Liver (tissue), 3 donors: ENCODE data around the gene PSD4.

Experiments used
- CTCF ChIP-seq: fragments of 150-350 bp; IDR thresholded peaks from 2 replicates; pipeline ENCODE4 v1.5.1; 2017; ENCODE audit warnings: improper control_type of control experiment, low read depth, low read length; ENCODE audit not compliant: missing input control
- EGR1 ChIP-seq, 2 donors: IDR thresholded peaks; 2 replicates each; pipeline ENCODE4 v1.6.1; 2016 to 2018; ENCODE audit warnings: antibody characterized with exemption in 2 of 2, low read depth in 2 of 2
- HNF4A ChIP-seq, 2 donors: conservative IDR thresholded peaks; 2 replicates each; pipeline ENCODE4 v1.6.1; 2016; ENCODE audit warnings: antibody characterized with exemption in 2 of 2, mild to moderate bottlenecking in 2 of 2
- HNF4G ChIP-seq: IDR thresholded peaks from 2 replicates; pipeline ENCODE4 v1.6.1; 2016; ENCODE audit warnings: antibody characterized with exemption
- JUND ChIP-seq, 2 donors: IDR thresholded peaks; 2 replicates each; pipeline ENCODE4 v1.6.1; 2016; ENCODE audit warnings: antibody characterized with exemption in 2 of 2
- RAD21 ChIP-seq, 2 donors: IDR thresholded peaks; 2 replicates each; pipeline ENCODE4 v1.6.1; 2016; ENCODE audit warnings: antibody characterized with exemption in 2 of 2, mild to moderate bottlenecking in 2 of 2
- REST ChIP-seq: IDR thresholded peaks from 2 replicates; pipeline ENCODE4 v1.6.1; 2016; ENCODE audit warnings: antibody characterized with exemption, mild to moderate bottlenecking
- SP1 ChIP-seq: IDR thresholded peaks from 2 replicates; pipeline ENCODE4 v1.6.1; 2018; ENCODE audit warnings: antibody characterized with exemption, mild to moderate bottlenecking
- TAF1 ChIP-seq: conservative IDR thresholded peaks from 2 replicates; pipeline ENCODE4 v1.6.1; 2016; ENCODE audit warnings: antibody characterized with exemption, mild to moderate bottlenecking
- TF ChIP-seq, protein P1 (sequence below): IDR thresholded peaks from 2 replicates; pipeline ENCODE4 v1.6.1; 2016; ENCODE audit warnings: antibody characterized with exemption
- donor health status: healthy.
- donor health status: healthy.

DNA sequence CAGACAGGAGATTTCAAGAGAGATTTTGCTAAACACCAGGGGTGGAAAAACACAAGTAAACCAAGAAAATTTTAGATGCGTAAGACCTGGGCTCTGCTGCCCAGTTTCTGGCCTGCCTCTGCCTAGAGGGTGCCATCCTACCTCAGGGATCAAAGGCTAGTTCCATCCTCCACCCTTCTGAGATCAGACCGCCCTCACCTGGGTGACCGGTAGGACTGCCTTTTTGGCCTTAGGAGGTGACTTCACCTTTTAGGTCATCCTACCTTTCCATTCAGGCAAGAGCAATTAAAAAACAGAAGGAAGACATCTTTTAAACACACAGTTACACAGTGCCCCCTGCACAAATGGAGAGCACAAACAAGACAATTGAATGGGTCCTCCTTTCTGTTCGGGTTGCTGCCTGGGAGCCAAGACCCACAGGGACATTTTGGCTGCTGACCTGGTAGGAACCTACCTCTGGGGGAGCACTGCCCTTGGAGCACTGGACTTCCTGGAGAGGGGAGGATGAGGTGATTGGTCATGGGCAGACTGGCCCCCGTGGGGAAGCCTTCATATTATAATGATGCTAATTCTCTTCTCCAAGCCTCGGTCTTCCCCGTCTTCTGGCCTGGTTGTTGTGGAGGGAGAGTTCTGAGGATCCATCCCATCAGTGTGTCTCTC lies 3.1 kb downstream of the PSD4 start:
- TF ChIP-seq CTCF, result no peak
- TF ChIP-seq REST, result no peak
- TF ChIP-seq RAD21 (IDR thresholded peaks at IDR 0.05), result no peak
- TF ChIP-seq HNF4A (conservative IDR thresholded peaks at IDR 0.05), result no peak
- TF ChIP-seq JUND (IDR thresholded peaks at IDR 0.05), result no peak
- TF ChIP-seq, protein P1, sequence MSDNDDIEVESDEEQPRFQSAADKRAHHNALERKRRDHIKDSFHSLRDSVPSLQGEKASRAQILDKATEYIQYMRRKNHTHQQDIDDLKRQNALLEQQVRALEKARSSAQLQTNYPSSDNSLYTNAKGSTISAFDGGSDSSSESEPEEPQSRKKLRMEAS, result no peak
- TF ChIP-seq TAF1, result no peak
- TF ChIP-seq SP1, result no peak
- TF ChIP-seq EGR1 (IDR thresholded peaks at IDR 0.05; ENCODE audit: low read depth in 2 of 2), result no peak
- no peak for TF ChIP-seq HNF4G
